HFFc6 (cell line): Measurements from ENCODE around the gene RAPSN. TPM values are rescaled to one million over a fixed set of nuclear protein-coding genes. Genes with fewer than 3 reads are reported as not detected.

Source experiments
- DNase-seq: peaks from one replicate; pipeline ENCODE4 v3.0.0-alpha.2; 2018
- H3K27ac Mint-ChIP-seq: 2 replicates; pipeline ENCODE4 v1.8.0; 2020; ENCODE audit warnings: mild to moderate bottlenecking, mixed read lengths
- H3K27me3 Mint-ChIP-seq: 2 replicates; pipeline ENCODE4 v1.8.0; 2021; ENCODE audit warnings: mild to moderate bottlenecking, moderate library complexity, mixed read lengths; ENCODE audit not compliant: insufficient read depth
- H3K36me3 Mint-ChIP-seq: 2 replicates; pipeline ENCODE4 v1.8.0; 2021; ENCODE audit warnings: low read depth, mixed read lengths
- H3K4me1 Mint-ChIP-seq: 2 replicates; pipeline ENCODE4 v1.8.0; 2020; ENCODE audit warnings: low read depth, mixed read lengths
- H3K4me3 Mint-ChIP-seq: 2 replicates; pipeline ENCODE4 v1.8.0; 2020; ENCODE audit warnings: mild to moderate bottlenecking, moderate library complexity, mixed read lengths
- H3K9me3 Mint-ChIP-seq: 2 replicates; pipeline ENCODE4 v1.8.0; 2020; ENCODE audit warnings: mild to moderate bottlenecking, mixed read lengths
- CTCF ChIP-seq: fragments of 200-600 bp; sonication (generic); IDR thresholded peaks from 2 replicates; pipeline ENCODE4 v1.5.0; 2021; ENCODE audit warnings: antibody characterized with exemption, mild to moderate bottlenecking
- total RNA-seq, 6 experiments: library from RNA; stranded (reverse); fragmentation: NEBNext Ultra II Directional; extraction: Animal tissue kit (Norgen Biotek cat#: 25700); gene quantifications; 2 replicates in 1 of 6; 3 replicates in 5 of 6; pipeline ENCODE4 v1.2.3, GENCODE V29; 2021

The RAPSN gene
- total RNA-seq, 6 experiments from 2014 or later, result 0.22 TPM; not detected in 5

GRCh38 chr11:47453365-47453764, 4.4 kb upstream of the RAPSN start:
- Mint-ChIP-seq H3K27me3 (peaks cover 5% of the 10 kb centered on the region), H3K9me3 (peaks cover 4% of the 10 kb centered on the region; the same call in 1 of the 2 replicates), H3K4me1 (peaks cover 12% of the 10 kb centered on the region), H3K36me3 (peaks cover 10% of the 10 kb centered on the region), H3K4me3 (no peak overlapping the region), H3K27ac (no peak overlapping the region)
- TF ChIP-seq CTCF, result no peak
- no peak for DNase-seq

GRCh38 chr11:47451990-47452389, 3.1 kb upstream of the RAPSN start:
- peaks cover 14% of the 10 kb centered on the region for H3K4me1 Mint-ChIP-seq
- H3K4me3 Mint-ChIP-seq, result no peak overlapping the region
- H3K27ac Mint-ChIP-seq, result no peak overlapping the region
- no peak for DNase-seq
- TF ChIP-seq CTCF, result no peak
- H3K36me3 Mint-ChIP-seq, result peaks cover 10% of the 10 kb centered on the region
- H3K9me3 Mint-ChIP-seq, result peaks cover 4% of the 10 kb centered on the region; the same call in 1 of the 2 replicates
- H3K27me3 Mint-ChIP-seq, result peaks cover 2% of the 10 kb centered on the region

- peaks cover 2% of the 10 kb centered on the region for H3K27me3 Mint-ChIP-seq
- no peak overlapping the region for H3K27ac Mint-ChIP-seq
- peaks cover 10% of the 10 kb centered on the region for H3K36me3 Mint-ChIP-seq
- H3K4me3 Mint-ChIP-seq, result no peak overlapping the region
- H3K9me3 Mint-ChIP-seq, result peaks cover 4% of the 10 kb centered on the region; the same call in 1 of the 2 replicates
- no peak for TF ChIP-seq CTCF
- no peak for DNase-seq
- peaks cover 16% of the 10 kb centered on the region for H3K4me1 Mint-ChIP-seq
Observed at GRCh38 chr11:47451436-47451835, 2.5 kb upstream of the RAPSN start.

- Mint-ChIP-seq H3K9me3 (peaks cover 4% of the 10 kb centered on the region; the same call in 1 of the 2 replicates), H3K4me1 (peaks cover 16% of the 10 kb centered on the region), H3K36me3 (peaks cover 10% of the 10 kb centered on the region), H3K4me3 (no peak overlapping the region), H3K27me3 (no peaks in the 10 kb centered on the region; the same call in none of the 2 replicates), H3K27ac (no peak overlapping the region)
- TF ChIP-seq CTCF, result no peak
- no peak for DNase-seq
Observed at GRCh38 chr11:47449541-47449940, 605 bp upstream of the RAPSN start.

GRCh38 chr11:47447906-47448305, 1.0 kb downstream of the RAPSN start:
- Mint-ChIP-seq H3K4me3 (no peak overlapping the region), H3K4me1 (peaks cover 11% of the 10 kb centered on the region), H3K36me3 (0 out of 2 replicates have a peak, but pooled peaks cover 4% of the 10 kb centered on the region), H3K9me3 (no peaks in the 10 kb centered on the region), H3K27ac (no peak overlapping the region), H3K27me3 (no peaks in the 10 kb centered on the region; the same call in none of the 2 replicates)
- TF ChIP-seq CTCF, result no peak
- DNase-seq, result no peak

GRCh38 chr11:47446833-47447232, 2.1 kb downstream of the RAPSN start:
- Mint-ChIP-seq H3K36me3 (no peaks in the 10 kb centered on the region), H3K27ac (no peak overlapping the region), H3K9me3 (no peaks in the 10 kb centered on the region), H3K4me1 (peaks cover 11% of the 10 kb centered on the region), H3K4me3 (no peak overlapping the region), H3K27me3 (no peaks in the 10 kb centered on the region; the same call in none of the 2 replicates)
- DNase-seq, result no peak
- no peak for TF ChIP-seq CTCF
